OCI-LY7 (cell line): ENCODE data around the gene RASSF4. TPM values are rescaled to one million over a fixed set of nuclear protein-coding genes. Genes with fewer than 3 reads are reported as not detected.

Experiments
- BruUV-seq: library from RNA; stranded (reverse); fragments of 400-500 nt; replicated peaks from 2 replicates; lab custom pipeline; 2021; lab: Mats Ljungman, UMichigan
- CTCF ChIA-PET: fragments of 300-600 bp; sonication (Branson Sonifier 250); formaldehyde crosslinking; loops from one replicate; lab custom pipeline; 2022; ENCODE audit warnings: antibody characterized with exemption; ENCODE audit not compliant: unreplicated experiment; lab: Charles Lee
- POLR2A ChIA-PET: fragments of 300-600 bp; sonication (Branson Sonifier 250); formaldehyde crosslinking; loops from one replicate; lab custom pipeline; 2022; ENCODE audit warnings: antibody characterized with exemption; lab: Charles Lee
- DNase-seq: peaks from one replicate; pipeline ENCODE4 v3.0.0-alpha.2; 2015; ENCODE audit warnings: low spot score
- H2AFZ ChIP-seq: fragments of 200-600 bp; sonication (generic), shearing (Covaris generic); 2 replicates; pipeline ENCODE4 v1.6.1; 2014; ENCODE audit warnings: mild to moderate bottlenecking, antibody characterized with exemption, low read length, moderate library complexity
- H3K27ac ChIP-seq: fragments of 200-600 bp; sonication (generic); 2 replicates; pipeline ENCODE4 v1.5.1; 2014; ENCODE audit warnings: mixed run types, low read depth, mild to moderate bottlenecking, moderate library complexity, low read length, inconsistent platforms; ENCODE audit not compliant: poor library complexity, severe bottlenecking
- H3K36me3 ChIP-seq: fragments of 200-600 bp; sonication (generic); 2 replicates; pipeline ENCODE4 v1.6.1; 2014; ENCODE audit warnings: mild to moderate bottlenecking, antibody characterized with exemption, low read length, moderate library complexity, mixed read lengths; ENCODE audit not compliant: insufficient read depth
- H3K4me1 ChIP-seq: fragments of 200-600 bp; sonication (generic); 2 replicates; pipeline ENCODE4 v1.5.1; 2014; ENCODE audit warnings: mild to moderate bottlenecking, low read length; ENCODE audit not compliant: insufficient read depth, poor library complexity, severe bottlenecking
- H3K4me2 ChIP-seq: fragments of 200-600 bp; sonication (generic); 2 replicates; pipeline ENCODE4 v1.6.1; 2014; ENCODE audit warnings: mild to moderate bottlenecking, low read length
- H3K4me3 ChIP-seq: fragments of 200-600 bp; sonication (generic); 2 replicates; pipeline ENCODE4 v1.5.1; 2014; ENCODE audit warnings: mild to moderate bottlenecking, low read depth, low read length; ENCODE audit not compliant: poor library complexity, severe bottlenecking
- H3K79me2 ChIP-seq: fragments of 200-600 bp; sonication (generic); 2 replicates; pipeline ENCODE4 v1.6.1; 2016; ENCODE audit warnings: low read depth, mild to moderate bottlenecking, low read length, moderate library complexity, mixed read lengths; ENCODE audit not compliant: insufficient read depth
- H3K9me2 ChIP-seq: fragments of 200-600 bp; sonication (generic); 2 replicates; pipeline ENCODE4 v1.6.1; 2016; ENCODE audit warnings: mild to moderate bottlenecking, low read length, mixed read lengths; ENCODE audit not compliant: insufficient read depth
- H3K9me3 ChIP-seq: fragments of 200-600 bp; sonication (generic); 2 replicates; pipeline ENCODE4 v1.6.1; 2014; ENCODE audit warnings: mild to moderate bottlenecking, mixed run types, low read length, mixed read lengths
- H4K20me1 ChIP-seq: fragments of 200-600 bp; sonication (generic); 2 replicates; pipeline ENCODE4 v1.6.1; 2014; ENCODE audit warnings: mild to moderate bottlenecking, antibody characterized with exemption, low read length, moderate library complexity, mixed read lengths; ENCODE audit not compliant: insufficient read depth
- CTCF ChIP-seq: fragments of 200-600 bp; sonication (generic); conservative IDR thresholded peaks from 2 replicates; pipeline ENCODE4 v1.5.1; 2014; ENCODE audit warnings: mild to moderate bottlenecking, antibody characterized with exemption, low read length, moderate library complexity, mixed read lengths
- EZH2phosphoT487 ChIP-seq: fragments of 200-600 bp; sonication (generic); IDR thresholded peaks from 2 replicates; pipeline ENCODE4 v1.6.1; 2018; ENCODE audit warnings: low read depth, borderline replicate concordance, mild to moderate bottlenecking, mixed run types, antibody characterized with exemption, low read length, moderate library complexity, mixed read lengths
- intact Hi-C: fragments of 100-400 bp; cut with micrococcal nuclease; formaldehyde crosslinking; loops from one replicate; pipeline ENCODE4 v1.10.0; 2022; ENCODE audit not compliant: unreplicated experiment
- total RNA-seq, 2 experiments: library from RNA; depleted of rRNA in 1 of 2; stranded (reverse); fragments of >200 nt in 1 of 2; shearing (Covaris generic) in 1 of 2; gene quantifications; 2 replicates each; pipeline ENCODE4 v1.2.3, GENCODE V29; 2014 to 2022

RASSF4 gene
- total RNA-seq, 2 experiments from 2014 or later = 2.6 to 5.3 TPM

- no peak overlapping the region for H3K4me2 ChIP-seq
- POLR2A ChIA-PET = no interaction called here
Measured at GRCh38 chr10:45015590-45015989, 56.0 kb downstream of the RASSF4 start.

GRCh38 chr10:45023426-45023825 is 63.8 kb downstream of the RASSF4 start:
- ChIA-PET POLR2A (no interaction called here), CTCF (no interaction called here)
- Histone ChIP-seq H3K4me1 (no peaks in the 10 kb centered on the region), H3K4me2 (no peak overlapping the region), H3K9me3 (no peaks in the 10 kb centered on the region), H2AFZ (no peak overlapping the region), H4K20me1 (no peaks in the 10 kb centered on the region), H3K9me2 (no peaks in the 10 kb centered on the region), H3K36me3 (no peaks in the 10 kb centered on the region), H3K79me2 (no peaks in the 10 kb centered on the region), H3K4me3 (no peak overlapping the region), H3K27ac (no peak overlapping the region)
- intact Hi-C loops = no loop called here
- no peak for DNase-seq
- TF ChIP-seq EZH2phosphoT487 (no peak), CTCF (no peak)
- no TSS peak for BruUV-seq

More at GRCh38 chr10:45015590-45015989, 56.0 kb downstream of the RASSF4 start:
- no peak for DNase-seq
- intact Hi-C loops = no loop called here
- H3K4me3 ChIP-seq = no peak overlapping the region
- no peaks in the 10 kb centered on the region for H3K36me3 ChIP-seq
- H3K9me3 ChIP-seq = no peaks in the 10 kb centered on the region
- TF ChIP-seq EZH2phosphoT487 = no peak
- TF ChIP-seq CTCF = no peak
- CTCF ChIA-PET = no interaction called here
- H4K20me1 ChIP-seq = no peaks in the 10 kb centered on the region
- no peak overlapping the region for H3K27ac ChIP-seq
- no peaks in the 10 kb centered on the region for H3K9me2 ChIP-seq
- no TSS peak for BruUV-seq
- no peaks in the 10 kb centered on the region for H3K79me2 ChIP-seq
- H2AFZ ChIP-seq = no peak overlapping the region
- no peaks in the 10 kb centered on the region for H3K4me1 ChIP-seq

- no peaks in the 10 kb centered on the region for H3K9me2 ChIP-seq
- H3K4me1 ChIP-seq = no peaks in the 10 kb centered on the region
- no peaks in the 10 kb centered on the region for H4K20me1 ChIP-seq
- BruUV-seq = no TSS peak
- H3K4me2 ChIP-seq = no peak overlapping the region
- TF ChIP-seq CTCF (no peak), EZH2phosphoT487 (no peak)
- DNase-seq = no peak
- no peaks in the 10 kb centered on the region for H3K36me3 ChIP-seq
- CTCF ChIA-PET = no interaction called here
- no peak overlapping the region for H3K27ac ChIP-seq
- no peak overlapping the region for H2AFZ ChIP-seq
- intact Hi-C loops = no loop called here
- H3K9me3 ChIP-seq = no peaks in the 10 kb centered on the region
- no peak overlapping the region for H3K4me3 ChIP-seq
- no peaks in the 10 kb centered on the region for H3K79me2 ChIP-seq
- POLR2A ChIA-PET = no interaction called here
Measured at GRCh38 chr10:45034301-45034700, 74.7 kb downstream of the RASSF4 start.
